ENCODE data around the gene SART3. TPM values are rescaled to one million over a fixed set of nuclear protein-coding genes. Genes with fewer than 3 reads are reported as not detected.

Gene SART3
- total RNA-seq, 1 donor from 2014 or later = 68.0 TPM

DNA sequence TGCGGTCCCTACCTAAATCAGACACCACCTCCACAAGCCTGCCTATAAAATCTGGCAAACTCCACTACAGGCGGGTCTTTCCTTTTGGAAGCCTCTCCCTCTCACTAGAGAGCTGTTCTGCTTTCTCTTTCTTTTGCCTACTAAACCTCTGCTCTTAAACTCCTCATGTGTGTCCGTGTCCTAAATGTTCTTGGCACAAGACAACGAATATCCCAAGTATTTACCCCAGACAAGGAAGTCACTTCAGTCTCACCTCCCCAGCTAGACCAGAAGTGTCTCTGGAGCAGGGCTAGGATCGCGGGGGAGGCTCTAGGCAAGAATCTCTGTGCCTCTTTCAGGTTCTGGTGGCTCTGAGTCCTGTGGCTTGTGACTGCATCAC is 83.1 kb downstream of the SART3 start:
- no peak for DNase-seq (ENCODE audit: low read depth)
- H3K4me3 ChIP-seq (ENCODE audit: low read depth, low read length) = no peak overlapping the region
- TF ChIP-seq, protein P1, sequence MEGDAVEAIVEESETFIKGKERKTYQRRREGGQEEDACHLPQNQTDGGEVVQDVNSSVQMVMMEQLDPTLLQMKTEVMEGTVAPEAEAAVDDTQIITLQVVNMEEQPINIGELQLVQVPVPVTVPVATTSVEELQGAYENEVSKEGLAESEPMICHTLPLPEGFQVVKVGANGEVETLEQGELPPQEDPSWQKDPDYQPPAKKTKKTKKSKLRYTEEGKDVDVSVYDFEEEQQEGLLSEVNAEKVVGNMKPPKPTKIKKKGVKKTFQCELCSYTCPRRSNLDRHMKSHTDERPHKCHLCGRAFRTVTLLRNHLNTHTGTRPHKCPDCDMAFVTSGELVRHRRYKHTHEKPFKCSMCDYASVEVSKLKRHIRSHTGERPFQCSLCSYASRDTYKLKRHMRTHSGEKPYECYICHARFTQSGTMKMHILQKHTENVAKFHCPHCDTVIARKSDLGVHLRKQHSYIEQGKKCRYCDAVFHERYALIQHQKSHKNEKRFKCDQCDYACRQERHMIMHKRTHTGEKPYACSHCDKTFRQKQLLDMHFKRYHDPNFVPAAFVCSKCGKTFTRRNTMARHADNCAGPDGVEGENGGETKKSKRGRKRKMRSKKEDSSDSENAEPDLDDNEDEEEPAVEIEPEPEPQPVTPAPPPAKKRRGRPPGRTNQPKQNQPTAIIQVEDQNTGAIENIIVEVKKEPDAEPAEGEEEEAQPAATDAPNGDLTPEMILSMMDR (conservative IDR thresholded peaks at IDR 0.05; ENCODE audit: low read depth, low read length) = no peak

DNA sequence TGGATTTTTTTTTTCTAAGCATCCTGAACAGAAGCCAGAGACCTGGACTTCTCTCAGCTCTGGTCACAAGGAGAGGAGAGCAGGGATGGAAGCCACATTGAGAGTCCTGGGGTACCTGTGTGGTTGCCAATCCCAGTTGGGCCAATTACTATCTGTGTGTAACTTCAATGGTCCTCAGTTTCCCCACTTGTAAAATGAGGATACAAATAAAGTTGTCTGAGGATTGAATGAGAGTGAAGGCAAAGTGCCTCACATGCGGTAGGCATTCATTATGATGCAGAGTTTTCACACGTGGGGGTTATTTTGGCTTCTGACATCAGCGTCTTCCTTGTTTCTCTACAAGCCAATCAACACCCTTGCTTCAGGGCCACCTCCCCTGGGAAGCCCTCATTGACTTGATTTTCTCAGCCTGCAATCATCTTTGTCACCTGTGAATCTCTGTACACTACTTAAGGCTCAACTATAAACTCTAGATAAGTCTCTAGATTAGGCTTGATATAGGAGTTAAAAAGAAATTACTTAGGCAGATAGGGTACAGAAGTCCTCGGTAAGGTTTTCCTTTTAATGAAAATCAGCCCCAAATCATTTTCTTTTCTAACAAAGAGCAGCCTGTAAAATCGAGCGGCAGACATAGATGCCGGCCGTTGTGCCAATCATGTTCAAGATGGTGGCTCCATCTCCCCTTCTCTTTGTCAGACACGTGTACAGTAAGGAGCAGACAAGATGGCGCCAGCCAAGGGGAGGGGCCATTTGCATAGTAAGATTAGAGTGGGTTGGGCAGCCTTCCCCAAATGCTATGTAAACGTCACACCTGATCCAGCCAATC is 83.7 kb downstream of the SART3 start:
- no peak overlapping the region for H3K4me3 ChIP-seq (ENCODE audit: low read depth, low read length)
- TF ChIP-seq, protein P1 (conservative IDR thresholded peaks at IDR 0.05; ENCODE audit: low read depth, low read length) = no peak
- DNase-seq (ENCODE audit: low read depth) = no peak

DNA sequence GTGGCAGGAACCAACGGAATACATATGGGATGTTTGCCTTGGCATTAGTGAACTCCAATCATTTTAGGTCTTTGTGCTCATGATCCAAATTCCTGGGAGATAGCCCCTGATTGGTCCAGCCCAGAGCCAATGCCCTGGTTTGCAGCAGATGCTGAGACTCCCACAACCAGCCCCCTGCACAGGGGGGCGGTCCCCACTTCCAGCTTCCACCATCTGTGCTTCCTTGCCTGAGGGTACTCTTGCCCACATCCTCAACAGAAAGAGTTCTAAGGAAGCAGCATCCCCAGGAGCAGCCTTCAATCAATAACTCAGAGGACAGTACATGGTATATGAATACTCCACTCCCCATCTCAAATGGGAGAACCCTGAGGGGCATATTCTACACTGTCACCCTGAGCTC is 85.6 kb downstream of the SART3 start:
- no peak for DNase-seq (ENCODE audit: low read depth)
- H3K4me3 ChIP-seq (ENCODE audit: low read depth, low read length) = no peak overlapping the region
- TF ChIP-seq, protein P1 (conservative IDR thresholded peaks at IDR 0.05; ENCODE audit: low read depth, low read length) = no peak

DNA sequence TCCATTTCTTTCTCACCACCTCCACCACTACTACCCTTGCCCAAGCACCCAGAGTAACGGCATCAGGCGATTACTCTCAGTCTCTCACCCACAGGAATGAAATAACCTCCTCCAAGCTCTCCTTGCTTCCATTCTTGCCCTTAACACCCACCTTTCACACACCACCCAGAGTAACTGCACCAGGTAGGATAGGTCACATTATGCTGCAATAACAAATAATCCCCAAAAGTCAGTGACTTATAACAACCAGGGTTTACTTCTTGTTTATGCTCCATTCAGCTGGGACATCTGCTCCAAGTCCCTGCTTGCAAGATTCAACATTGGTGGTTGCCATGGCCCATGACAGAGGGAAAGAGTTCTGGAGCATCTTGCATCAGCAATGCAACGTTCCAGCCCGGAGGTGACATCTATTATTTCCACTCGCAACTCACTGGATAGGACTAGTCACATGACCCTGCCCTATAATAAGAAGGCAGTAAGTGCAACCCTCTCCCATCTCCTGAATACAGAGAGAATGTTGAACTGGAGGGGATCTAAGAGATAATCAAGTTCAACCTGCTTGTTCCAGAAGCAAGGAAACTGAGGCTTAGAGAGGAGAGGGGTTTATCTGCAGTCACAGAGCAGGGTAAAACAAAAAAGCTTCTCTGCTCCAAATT is 87.4 kb downstream of the SART3 start:
- TF ChIP-seq, protein P1 (conservative IDR thresholded peaks at IDR 0.05; ENCODE audit: low read depth, low read length) = no peak
- no peak overlapping the region for H3K4me3 ChIP-seq (ENCODE audit: low read depth, low read length)
- no peak for DNase-seq (ENCODE audit: low read depth)

Other genes with a start within 250 kb of the SART3 start
- gene CMKLR1, start 221.9 kb downstream of the SART3 start, total RNA-seq = 0.12 TPM in 1 of 2 replicates, not detected in the other
- gene FICD, start 45.9 kb downstream of the SART3 start, total RNA-seq = 3.2 and 3.3 TPM in 2 replicates
- 87.5 and 128 TPM in 2 replicates for gene ISCU, start 1.4 kb upstream of the SART3 start, total RNA-seq
- 0.06 TPM in 1 of 2 replicates, not detected in the other for gene TMEM119, start 36.9 kb upstream of the SART3 start, total RNA-seq
- gene SELPLG, start 72.7 kb upstream of the SART3 start, total RNA-seq = 0.46 and 1.0 TPM in 2 replicates
- 152 and 157 TPM in 2 replicates for gene CORO1C, start 170.3 kb upstream of the SART3 start, total RNA-seq